NCI-H524 treated with DMSO at 0.1 percent for 48 hours (cell line): ENCODE measurements around the gene BET1L.

ENCODE experiments used
- DNase-seq: peaks from one replicate; lab custom pipeline; 2025; lab: John Stamatoyannopoulos, UW

The BET1L gene

DNA sequence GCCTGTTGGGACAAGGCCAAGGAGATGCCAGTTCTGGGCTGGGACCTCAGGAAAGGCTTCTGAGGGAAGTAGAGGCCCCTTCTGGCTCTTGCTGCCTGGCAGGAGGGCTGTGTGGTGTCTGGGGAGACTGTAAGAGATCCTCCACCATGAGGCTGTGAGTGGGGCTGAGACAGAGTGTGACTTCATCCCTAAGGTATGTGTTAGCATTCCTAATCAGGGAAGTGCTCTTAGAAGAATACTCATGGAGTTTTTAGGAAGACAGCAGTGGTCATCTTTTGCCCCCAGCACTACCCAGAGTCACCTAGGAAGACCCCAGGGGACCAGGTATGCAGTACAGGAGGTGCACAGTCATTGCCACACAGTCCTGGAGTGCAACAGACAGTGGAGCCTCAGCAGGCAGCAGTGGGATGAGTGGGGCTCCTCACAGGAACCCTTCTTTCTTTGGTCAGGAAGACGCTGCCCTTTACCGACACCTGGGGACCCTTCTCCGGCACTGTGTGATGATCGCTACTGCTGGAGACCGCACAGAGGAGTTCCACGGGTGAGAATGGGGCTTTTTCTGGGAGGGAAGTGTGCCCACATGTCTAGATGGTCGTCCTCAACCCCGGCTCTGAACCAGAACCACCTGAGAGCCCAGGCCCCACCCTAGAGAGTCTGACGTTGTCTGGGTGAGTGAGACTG, 3.1 kb upstream of the BET1L start:
- no peak for DNase-seq

DNA sequence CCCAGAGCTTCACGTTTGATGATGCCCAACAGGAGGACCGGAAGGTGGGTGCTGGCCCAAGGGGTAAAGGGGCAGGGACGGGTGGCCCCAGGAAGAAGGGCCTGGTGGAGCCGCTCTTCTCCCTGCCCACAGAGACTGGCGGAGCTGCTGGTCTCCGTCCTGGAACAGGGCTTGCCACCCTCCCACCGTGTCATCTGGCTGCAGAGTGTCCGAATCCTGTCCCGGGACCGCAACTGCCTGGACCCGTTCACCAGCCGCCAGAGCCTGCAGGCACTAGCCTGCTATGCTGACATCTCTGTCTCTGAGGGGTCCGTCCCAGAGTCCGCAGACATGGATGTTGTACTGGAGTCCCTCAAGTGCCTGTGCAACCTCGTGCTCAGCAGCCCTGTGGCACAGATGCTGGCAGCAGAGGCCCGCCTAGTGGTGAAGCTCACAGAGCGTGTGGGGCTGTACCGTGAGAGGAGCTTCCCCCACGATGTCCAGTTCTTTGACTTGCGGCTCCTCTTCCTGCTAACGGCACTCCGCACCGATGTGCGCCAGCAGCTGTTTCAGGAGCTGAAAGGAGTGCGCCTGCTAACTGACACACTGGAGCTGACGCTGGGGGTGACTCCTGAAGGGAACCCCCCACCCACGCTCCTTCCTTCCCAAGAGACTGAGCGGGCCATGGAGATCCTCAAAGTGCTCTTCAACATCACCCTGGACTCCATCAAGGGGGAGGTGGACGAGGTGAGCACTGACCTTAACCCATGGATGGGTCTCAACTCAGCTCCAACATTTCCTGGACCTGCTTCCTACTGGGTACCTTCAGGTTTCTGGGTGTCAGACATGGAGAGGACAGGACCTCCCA, 2.3 kb upstream of the BET1L start:
- no peak for DNase-seq

- DNase-seq, result no peak
Measured at GRCh38 chr11:208917-209260, 1.7 kb upstream of the BET1L start.

DNA sequence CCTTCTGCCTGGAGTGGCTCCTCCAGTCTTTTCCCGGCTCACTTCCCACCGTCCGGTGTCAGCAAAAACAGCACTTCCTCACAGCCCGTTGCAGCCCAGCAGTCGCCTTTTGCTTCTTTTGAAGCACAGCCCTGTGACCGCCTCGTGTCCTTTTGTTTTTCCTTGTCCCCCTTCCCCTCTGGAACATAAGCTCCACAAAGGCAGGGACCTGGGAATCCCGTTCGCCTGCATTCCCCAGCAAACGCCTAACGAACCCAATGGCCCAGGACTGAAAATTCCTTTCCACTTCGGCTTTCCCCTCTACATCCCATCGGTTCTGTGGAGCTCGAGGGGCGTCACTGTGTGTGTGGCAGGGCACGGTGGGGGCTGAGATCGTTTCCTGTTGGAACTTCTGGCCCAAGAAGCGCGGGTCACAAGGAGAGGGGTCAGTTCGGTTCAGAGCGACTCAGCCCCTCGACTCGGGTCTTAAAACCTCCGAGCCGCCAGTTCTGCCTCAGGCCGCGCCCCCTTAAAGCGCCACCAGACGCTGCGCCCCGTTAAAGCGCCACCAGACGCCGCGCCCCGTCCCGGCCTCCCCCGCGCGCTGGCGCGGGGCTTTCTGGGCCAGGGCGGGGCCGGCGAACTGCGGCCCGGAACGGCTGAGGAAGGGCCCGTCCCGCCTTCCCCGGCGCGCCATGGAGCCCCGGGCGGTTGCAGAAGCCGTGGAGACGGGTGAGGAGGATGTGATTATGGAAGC, 1.1 kb upstream of the BET1L start:
- DNase-seq, result peak; percentile 1

DNA sequence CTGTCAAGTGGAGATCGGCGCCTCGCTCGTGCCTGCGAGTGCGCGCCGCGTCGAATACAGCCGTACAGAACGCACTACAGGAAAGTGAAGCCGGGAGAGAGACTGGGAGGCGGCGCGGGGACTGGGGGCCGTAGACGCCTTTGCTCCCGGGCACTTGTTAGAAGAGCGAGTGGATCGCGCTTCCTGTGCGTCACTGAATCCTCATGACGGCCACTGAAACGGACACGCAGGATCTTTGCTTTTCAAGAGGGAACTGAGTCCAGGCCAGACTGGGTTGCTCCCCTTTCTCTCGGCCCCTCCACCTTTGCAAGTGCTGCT, 623 bp upstream of the BET1L start:
- no peak for DNase-seq

DNA sequence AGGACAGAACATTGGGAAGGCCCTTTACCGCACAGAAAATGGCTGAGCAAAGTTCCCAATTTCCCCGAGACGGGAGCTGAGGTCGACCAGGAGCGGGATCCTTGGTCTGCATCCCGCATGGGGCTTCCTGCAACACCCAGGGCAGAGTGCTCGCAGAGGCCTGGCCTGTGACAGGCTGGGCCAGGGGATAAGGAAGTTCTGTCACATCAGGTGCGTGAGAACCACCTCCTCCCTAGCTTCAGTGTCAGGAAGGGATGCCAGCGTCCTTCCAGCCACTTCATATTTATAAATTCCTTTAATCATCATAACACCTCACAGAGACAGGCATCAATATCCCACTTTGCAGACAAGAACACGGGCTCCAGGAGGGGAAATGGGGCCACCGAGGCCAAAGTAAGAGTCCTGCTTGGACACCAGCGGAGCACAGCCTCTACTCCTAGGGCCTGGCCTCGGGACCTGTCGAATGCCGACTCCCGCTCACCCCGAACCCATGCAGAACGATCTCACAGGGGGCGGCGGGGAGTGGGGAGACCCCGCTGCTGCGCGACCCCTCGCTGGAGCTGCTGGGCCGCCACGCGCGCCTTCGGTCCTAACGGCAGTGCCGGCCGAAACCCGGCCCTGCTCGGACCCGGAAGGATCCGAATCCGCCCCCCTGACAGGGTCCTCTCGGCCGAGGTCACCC, 532 bp downstream of the BET1L start:
- no peak for DNase-seq

DNA sequence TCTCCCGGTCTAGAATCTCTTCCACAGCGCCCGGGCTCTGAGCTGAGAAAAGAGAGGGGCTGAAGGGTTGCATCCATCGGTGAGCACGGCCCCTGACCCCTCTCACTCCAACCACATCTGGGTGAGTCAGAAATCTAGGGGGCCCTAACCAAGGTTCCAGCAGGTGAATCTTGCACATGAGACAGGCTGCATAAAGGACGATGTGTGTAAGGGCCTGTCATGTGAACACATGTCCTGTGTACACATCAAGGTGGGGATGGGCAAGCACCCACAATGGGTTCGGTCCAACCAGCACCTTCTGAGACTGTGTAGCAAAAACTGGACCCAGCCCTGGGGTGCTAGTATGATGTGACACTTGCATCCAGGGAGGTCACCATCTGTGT, 1.2 kb downstream of the BET1L start:
- DNase-seq, result no peak

GRCh38 chr11:205221-206001, 1.8 kb downstream of the BET1L start:
- DNase-seq, result no peak

DNA sequence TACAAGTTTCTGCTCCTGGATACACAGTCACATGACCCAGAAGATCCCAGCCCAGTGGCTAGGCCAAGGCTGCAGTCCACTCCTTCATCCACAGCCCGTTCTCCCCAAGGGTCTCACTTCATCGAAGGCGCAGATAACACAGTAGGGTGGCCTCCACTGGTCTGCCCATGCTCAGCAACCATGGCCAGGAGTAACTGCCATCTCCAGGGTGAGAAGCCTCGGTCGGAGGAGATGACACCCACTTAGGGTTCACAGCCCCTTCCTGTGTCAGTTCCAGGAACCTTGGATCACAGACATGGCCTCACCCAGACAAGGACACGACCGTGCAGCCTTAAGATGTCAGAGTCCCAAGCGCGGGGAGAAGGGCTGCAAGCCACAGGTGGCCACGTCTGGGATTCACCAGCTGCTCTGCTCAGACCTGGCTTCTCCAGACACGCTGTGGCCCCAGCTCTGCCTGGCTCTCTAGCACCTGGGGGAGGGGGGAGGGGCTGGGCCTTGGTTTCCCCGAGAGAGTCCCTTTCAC, 2.6 kb downstream of the BET1L start:
- DNase-seq, result no peak

GRCh38 chr11:203945-204586, 3.1 kb downstream of the BET1L start:
- no peak for DNase-seq

GRCh38 chr11:203056-203944, 3.9 kb downstream of the BET1L start:
- no peak for DNase-seq

GRCh38 chr11:202490-202889, 4.7 kb downstream of the BET1L start:
- no peak for DNase-seq

GRCh38 chr11:201966-202365, 5.2 kb downstream of the BET1L start:
- no peak for DNase-seq

GRCh38 chr11:200224-201003, 6.8 kb downstream of the BET1L start:
- DNase-seq, result no peak

DNA sequence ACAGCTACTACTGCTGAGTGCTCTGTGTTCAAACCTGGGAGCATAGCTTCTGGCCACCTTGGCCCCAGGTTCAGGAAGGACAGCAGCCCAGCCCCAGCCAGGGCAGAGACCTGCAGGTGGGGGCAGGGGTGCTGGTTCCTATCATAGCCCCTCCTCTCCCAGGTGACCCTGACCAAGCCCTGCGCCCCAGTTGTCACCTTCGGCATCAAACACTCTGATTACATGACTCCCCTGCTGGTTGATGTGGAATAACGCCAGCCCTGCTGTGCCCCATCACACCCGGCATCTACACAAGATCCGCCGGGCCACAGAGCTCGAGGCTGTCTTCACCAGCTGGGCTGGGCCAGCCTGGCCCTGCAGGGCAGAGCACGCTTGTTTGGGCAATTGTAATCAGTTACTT, 7.4 kb downstream of the BET1L start:
- no peak for DNase-seq

- DNase-seq, result no peak
Measured at GRCh38 chr11:199004-199581, 8.1 kb downstream of the BET1L start.

DNA sequence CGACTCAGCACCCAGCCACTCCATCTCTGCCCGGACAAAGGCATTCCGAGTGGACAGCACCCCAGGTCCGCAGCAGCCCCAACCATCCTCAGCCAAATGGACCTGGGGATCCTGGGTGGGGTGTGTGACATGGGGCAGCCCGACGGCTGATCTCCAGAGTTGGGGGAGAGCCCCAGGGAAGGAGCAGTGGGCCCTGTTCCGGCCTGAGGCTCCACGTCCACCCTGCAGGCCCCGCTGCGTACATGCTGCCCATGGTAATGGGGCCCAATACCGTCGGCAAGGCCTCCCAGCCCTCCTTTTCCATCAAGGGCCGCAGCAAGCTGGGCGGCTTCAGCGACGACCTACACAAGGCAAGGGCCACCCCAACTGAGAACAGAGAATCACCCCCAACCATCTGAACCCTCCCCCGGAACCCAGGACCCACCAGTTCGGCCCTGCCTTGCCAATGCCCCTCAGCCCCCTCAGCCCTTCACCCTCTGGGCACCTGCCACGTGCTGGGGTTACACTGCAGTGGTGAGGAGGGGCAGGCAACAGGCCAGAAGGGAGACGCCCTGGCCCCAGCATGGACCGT, 8.9 kb downstream of the BET1L start:
- no peak for DNase-seq

- DNase-seq, result no peak
Measured at GRCh38 chr11:197741-198235, 9.4 kb downstream of the BET1L start.
